ENCODE data around the gene ALDH1L1.

ALDH1L1 gene

GRCh38 chr3:126131881-126132750 lies 48.3 kb downstream of the ALDH1L1 start:
- no peak for DNase-seq

GRCh38 chr3:126130981-126131745 lies 49.2 kb downstream of the ALDH1L1 start:
- DNase-seq: no peak

DNA sequence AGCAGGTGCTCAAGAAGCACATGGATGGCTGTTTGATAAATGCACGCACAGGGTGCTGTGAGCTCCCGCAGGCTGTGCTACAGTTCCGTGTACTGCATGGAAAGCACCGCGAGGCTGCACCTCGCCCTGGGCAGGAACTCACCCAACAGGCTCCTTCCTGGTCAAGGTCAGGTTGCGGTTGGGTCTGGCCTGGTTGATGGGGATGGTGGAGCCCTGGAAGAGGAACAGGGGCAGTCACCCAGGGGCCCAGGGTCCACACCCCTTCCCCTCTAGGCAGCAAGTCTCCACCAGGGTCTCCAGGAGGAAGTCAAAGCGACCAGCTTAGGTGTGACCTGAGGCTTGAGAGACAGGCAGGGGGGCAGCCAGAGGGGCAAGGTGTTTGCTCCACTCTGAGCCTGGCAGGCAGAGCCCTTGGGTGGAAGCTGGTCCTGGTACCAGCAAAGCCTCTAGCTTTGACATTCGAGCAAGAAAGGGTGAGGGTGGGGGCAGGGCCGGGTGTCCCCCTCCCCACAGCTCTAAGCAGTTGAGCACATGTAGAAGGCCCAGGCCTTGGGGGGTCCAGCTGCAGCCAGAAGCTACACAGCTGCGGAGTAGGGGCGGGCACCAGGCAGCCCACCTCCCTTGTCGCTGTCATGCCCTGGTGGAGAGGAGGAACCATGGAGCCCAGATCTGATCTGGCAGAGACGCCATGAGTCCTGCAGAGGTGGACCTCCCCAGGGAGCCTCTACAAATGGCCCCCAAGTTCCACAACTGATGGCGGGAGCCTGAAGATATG lies 50.1 kb downstream of the ALDH1L1 start:
- no peak for DNase-seq

GRCh38 chr3:126129398-126129891 lies 50.9 kb downstream of the ALDH1L1 start:
- no peak for DNase-seq

DNA sequence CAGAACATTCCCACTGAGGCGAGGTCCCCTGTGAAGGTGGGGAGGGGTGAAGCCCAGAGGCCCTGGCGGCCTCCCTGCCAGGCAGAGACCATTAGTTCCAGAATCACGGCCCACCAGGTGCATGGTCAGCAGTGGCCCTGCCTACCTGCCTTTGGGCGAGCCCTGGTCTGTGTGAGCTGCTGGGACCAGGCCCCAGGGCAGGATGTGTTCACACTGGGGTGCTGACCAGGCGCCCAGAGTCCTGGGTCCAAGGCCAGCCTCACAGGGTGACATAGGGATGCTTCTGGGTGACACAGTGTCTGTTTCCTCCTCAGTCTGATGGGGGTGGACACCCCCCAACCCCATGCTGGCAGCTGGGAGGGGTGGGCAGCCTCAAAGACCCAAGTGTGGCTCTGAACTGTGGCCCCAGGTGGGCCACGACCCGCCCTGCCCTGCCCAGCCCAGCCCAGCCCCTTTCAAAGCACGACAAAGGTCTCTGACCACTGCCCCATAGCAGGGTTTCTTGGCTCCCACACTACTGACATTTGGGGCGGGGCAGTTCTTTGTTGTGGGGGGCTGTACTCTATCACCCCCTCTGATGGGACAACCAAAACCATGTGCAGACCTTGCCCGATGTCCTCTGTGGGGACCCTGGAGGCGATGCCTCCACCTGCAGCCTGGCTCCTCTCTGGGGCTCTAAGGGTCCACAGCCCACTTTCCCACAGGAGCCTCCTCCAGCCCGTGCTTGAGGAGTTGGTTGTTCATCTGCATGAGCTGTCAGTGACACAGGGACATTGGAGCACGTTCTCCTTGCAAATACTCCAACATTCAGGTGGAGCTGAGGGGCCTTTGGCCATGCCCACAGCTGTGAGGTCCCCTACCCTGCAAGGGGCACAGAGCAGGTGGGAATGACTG lies 51.6 kb downstream of the ALDH1L1 start:
- DNase-seq: no peak

- no peak for DNase-seq
Measured at GRCh38 chr3:126127904-126128303, 52.5 kb downstream of the ALDH1L1 start.

- no peak for DNase-seq
Measured at GRCh38 chr3:126127452-126127851, 52.9 kb downstream of the ALDH1L1 start.

GRCh38 chr3:126126811-126127431 lies 53.5 kb downstream of the ALDH1L1 start:
- no peak for DNase-seq

- no peak for DNase-seq
Measured at GRCh38 chr3:126126286-126126685, 54.1 kb downstream of the ALDH1L1 start.

- no peak for DNase-seq
Measured at GRCh38 chr3:126125781-126126251, 54.6 kb downstream of the ALDH1L1 start.

DNA sequence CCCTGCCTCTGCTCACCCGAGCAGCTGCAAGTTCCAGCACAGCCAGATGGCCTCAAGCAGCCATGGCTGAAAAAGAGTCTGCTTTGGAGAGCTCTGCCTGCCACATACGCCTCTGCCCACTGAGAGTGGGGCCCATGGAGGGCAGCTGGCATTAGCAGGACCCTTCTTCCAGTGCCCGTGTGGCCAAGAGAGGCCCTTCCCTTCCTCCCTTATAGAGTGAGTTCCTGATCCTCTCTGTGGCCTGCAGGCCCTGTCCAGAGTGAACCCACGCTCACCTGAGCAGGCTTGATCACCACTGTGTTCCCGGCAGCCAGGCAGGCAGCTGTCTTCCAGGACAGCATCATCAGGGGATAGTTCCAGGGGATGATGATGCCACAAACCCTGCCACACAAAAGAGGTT lies 55.0 kb downstream of the ALDH1L1 start:
- DNase-seq: no peak

GRCh38 chr3:126124896-126125295 lies 55.5 kb downstream of the ALDH1L1 start:
- DNase-seq: no peak

DNA sequence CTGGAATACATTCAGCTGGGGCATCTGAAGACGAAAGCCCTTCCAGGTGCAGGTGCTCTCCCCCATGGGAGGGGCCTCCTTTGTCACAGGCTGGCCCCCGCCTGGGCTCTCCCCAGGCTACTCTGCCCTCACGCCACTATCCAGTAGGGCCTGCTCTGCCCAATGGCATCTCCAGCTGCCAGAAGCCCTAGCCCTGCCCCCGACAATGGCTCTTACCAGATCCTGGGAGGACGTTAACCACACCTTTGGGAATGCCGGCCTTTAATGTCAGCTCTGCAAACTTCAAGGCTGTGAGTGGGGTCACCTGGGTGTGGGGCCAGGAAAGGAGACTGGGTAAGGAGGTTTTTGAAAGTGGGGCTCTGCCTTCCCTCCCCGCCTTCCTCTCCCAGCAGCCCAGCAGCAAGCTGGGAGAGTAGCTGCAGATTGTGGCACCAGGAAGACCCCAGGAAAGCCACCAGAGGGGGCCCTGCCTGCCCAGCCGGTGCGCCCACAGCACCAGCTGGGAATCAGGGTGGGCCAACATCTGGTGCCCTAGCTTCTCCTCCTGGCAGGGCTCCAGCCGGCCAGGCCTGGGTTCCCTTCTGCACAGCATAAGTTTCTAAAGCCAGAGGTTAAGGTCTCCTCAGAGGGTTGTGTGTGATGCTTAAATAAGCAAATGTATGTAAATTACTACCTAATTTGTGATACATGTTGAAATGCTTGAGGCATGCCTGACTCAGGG lies 56.1 kb downstream of the ALDH1L1 start:
- DNase-seq: no peak

GRCh38 chr3:126121632-126122031 lies 58.8 kb downstream of the ALDH1L1 start:
- no peak for DNase-seq

GRCh38 chr3:126121074-126121473 lies 59.3 kb downstream of the ALDH1L1 start:
- no peak for DNase-seq

GRCh38 chr3:126119976-126120375 lies 60.4 kb downstream of the ALDH1L1 start:
- DNase-seq: no peak

DNA sequence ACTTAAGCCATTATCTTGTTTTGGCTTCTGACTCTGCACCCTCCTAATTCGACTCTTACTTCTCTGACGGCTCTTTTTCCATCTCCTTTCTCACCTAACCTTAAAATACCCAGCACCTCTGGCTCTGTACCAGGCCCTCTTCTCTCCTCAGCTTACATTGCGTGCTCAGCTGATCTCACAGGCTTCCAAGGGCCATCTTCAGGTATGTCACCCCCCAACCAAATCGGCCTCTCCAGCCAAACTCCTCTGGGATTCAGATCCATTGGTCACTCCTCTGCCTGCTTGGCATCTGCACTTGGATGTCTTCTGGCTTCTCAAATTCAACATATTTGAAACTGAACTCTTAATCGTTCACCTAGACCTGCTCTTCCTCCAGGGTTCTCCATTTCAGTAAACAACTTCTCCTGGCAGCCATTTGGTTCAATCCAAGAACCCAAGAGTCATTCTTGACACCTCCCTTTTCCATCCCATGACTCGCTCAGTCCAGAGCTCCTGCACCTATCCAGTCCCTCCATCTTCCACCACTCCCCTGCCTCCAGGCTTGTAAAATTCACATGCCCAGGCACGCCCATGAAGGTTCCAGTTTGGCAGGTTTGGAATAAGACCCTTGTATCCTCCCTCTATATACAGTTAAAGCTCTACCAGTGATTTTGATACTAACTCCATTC lies 61.2 kb downstream of the ALDH1L1 start:
- DNase-seq: no peak

- DNase-seq: no peak
Measured at GRCh38 chr3:126118591-126118990, 61.8 kb downstream of the ALDH1L1 start.

- DNase-seq: no peak
Measured at GRCh38 chr3:126117786-126118185, 62.6 kb downstream of the ALDH1L1 start.

- no peak for DNase-seq
Measured at GRCh38 chr3:126117212-126117611, 63.2 kb downstream of the ALDH1L1 start.

Data from fibroblast of skin of right quadriceps (primary cell).